Measurements from ENCODE around the gene CHST11. TPM values are rescaled to one million over a fixed set of nuclear protein-coding genes. Genes with fewer than 3 reads are reported as not detected.

CHST11 gene
- total RNA-seq, 1 donor from 2014 or later = 11.4 TPM

GRCh38 chr12:104654665-104655609 lies 198.2 kb downstream of the CHST11 start:
- TF ChIP-seq CTCF (IDR thresholded peaks at IDR 0.05; ENCODE audit: unreplicated experiment) = no peak
- no peak overlapping the region for H3K27ac Mint-ChIP-seq
- no peak overlapping the region for H3K4me3 Mint-ChIP-seq (ENCODE audit: low read depth)
- no peaks in the 10 kb centered on the region for H3K36me3 Mint-ChIP-seq (ENCODE audit: insufficient read depth)
- H3K27me3 Mint-ChIP-seq = no peaks in the 10 kb centered on the region
- no peaks in the 10 kb centered on the region for H3K9me3 Mint-ChIP-seq (ENCODE audit: low read depth)
- DNase-seq (ENCODE audit: low spot score, unreplicated experiment) = no peak
- peaks cover 10% of the 10 kb centered on the region for H3K4me1 Mint-ChIP-seq (ENCODE audit: low read depth)

- Mint-ChIP-seq H3K27ac (no peak overlapping the region), H3K4me1 (ENCODE audit: low read depth) (peaks cover 10% of the 10 kb centered on the region), H3K27me3 (no peaks in the 10 kb centered on the region), H3K4me3 (ENCODE audit: low read depth) (no peak overlapping the region), H3K9me3 (ENCODE audit: low read depth) (no peaks in the 10 kb centered on the region), H3K36me3 (ENCODE audit: insufficient read depth) (no peaks in the 10 kb centered on the region)
- DNase-seq (ENCODE audit: low spot score, unreplicated experiment) = no peak
- TF ChIP-seq CTCF (IDR thresholded peaks at IDR 0.05; ENCODE audit: unreplicated experiment) = no peak
Observed at GRCh38 chr12:104656383-104656782, 199.6 kb downstream of the CHST11 start.

- Mint-ChIP-seq H3K4me3 (ENCODE audit: low read depth) (no peak overlapping the region), H3K9me3 (ENCODE audit: low read depth) (no peaks in the 10 kb centered on the region), H3K27me3 (no peaks in the 10 kb centered on the region), H3K36me3 (ENCODE audit: insufficient read depth) (no peaks in the 10 kb centered on the region), H3K27ac (no peak overlapping the region), H3K4me1 (ENCODE audit: low read depth) (peaks cover 11% of the 10 kb centered on the region)
- no peak for DNase-seq (ENCODE audit: low spot score, unreplicated experiment)
- no peak for TF ChIP-seq CTCF (IDR thresholded peaks at IDR 0.05; ENCODE audit: unreplicated experiment)
Observed at GRCh38 chr12:104656921-104657320, 200.2 kb downstream of the CHST11 start.

GRCh38 chr12:104657726-104658484 lies 201.2 kb downstream of the CHST11 start:
- H3K27ac Mint-ChIP-seq = no peak overlapping the region
- peaks cover 17% of the 10 kb centered on the region for H3K4me1 Mint-ChIP-seq (ENCODE audit: low read depth)
- no peaks in the 10 kb centered on the region for H3K27me3 Mint-ChIP-seq
- no peaks in the 10 kb centered on the region for H3K9me3 Mint-ChIP-seq (ENCODE audit: low read depth)
- TF ChIP-seq CTCF (IDR thresholded peaks at IDR 0.05; ENCODE audit: unreplicated experiment) = no peak
- no peaks in the 10 kb centered on the region for H3K36me3 Mint-ChIP-seq (ENCODE audit: insufficient read depth)
- DNase-seq (ENCODE audit: low spot score, unreplicated experiment) = no peak
- no peak overlapping the region for H3K4me3 Mint-ChIP-seq (ENCODE audit: low read depth)

- H3K4me1 Mint-ChIP-seq (ENCODE audit: low read depth) = peaks cover 18% of the 10 kb centered on the region
- H3K27ac Mint-ChIP-seq = no peak overlapping the region
- no peak for DNase-seq (ENCODE audit: low spot score, unreplicated experiment)
- H3K36me3 Mint-ChIP-seq (ENCODE audit: insufficient read depth) = no peaks in the 10 kb centered on the region
- H3K27me3 Mint-ChIP-seq = no peaks in the 10 kb centered on the region
- no peak overlapping the region for H3K4me3 Mint-ChIP-seq (ENCODE audit: low read depth)
- no peaks in the 10 kb centered on the region for H3K9me3 Mint-ChIP-seq (ENCODE audit: low read depth)
- no peak for TF ChIP-seq CTCF (IDR thresholded peaks at IDR 0.05; ENCODE audit: unreplicated experiment)
Observed at GRCh38 chr12:104659058-104659457, 202.3 kb downstream of the CHST11 start.
